Stimulated activated CD4-positive, alpha-beta T cell treated with anti-CD3 and anti-CD28 coated beads, Interleukin-1b, Interleukin-23, amount 100 ng/mL, for 4 hours (primary cell): ENCODE data around the gene BCAS1.

Experiments used
- DNase-seq, 2 donors: peaks; one replicate each; pipeline ENCODE4 v3.0.0-alpha.2; 2020; ENCODE audit warnings: low read depth in 2 of 2

Gene BCAS1

GRCh38 chr20:54070187-54070987 is at the start of gene BCAS1:
Gene BCAS1, minus strand, starts transcription at chr20:54070594. Its CDS starts 11,876 bp downstream, at chr20:54058718.
- DNase-seq = no peak

DNA sequence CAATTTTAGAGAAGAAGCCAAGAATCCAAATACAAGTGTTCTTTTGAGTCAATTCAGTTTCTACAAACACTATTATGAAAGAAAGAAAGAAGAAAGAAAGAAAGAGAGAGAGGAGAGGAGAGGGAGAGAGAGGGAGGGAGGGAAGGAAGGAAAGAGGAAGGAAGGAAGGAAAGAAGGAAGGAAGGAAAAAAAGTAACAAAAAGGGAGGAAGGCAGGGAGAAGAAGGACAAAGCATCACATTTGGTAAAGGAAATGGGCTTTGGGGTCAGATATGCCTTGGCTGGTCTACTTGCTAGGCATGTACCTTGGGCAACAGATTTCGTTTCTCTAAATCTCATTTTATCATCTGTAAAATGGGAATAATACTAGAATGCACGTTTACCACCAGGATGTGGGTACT is 49.4 kb upstream of the BCAS1 start:
- no peak for DNase-seq

DNA sequence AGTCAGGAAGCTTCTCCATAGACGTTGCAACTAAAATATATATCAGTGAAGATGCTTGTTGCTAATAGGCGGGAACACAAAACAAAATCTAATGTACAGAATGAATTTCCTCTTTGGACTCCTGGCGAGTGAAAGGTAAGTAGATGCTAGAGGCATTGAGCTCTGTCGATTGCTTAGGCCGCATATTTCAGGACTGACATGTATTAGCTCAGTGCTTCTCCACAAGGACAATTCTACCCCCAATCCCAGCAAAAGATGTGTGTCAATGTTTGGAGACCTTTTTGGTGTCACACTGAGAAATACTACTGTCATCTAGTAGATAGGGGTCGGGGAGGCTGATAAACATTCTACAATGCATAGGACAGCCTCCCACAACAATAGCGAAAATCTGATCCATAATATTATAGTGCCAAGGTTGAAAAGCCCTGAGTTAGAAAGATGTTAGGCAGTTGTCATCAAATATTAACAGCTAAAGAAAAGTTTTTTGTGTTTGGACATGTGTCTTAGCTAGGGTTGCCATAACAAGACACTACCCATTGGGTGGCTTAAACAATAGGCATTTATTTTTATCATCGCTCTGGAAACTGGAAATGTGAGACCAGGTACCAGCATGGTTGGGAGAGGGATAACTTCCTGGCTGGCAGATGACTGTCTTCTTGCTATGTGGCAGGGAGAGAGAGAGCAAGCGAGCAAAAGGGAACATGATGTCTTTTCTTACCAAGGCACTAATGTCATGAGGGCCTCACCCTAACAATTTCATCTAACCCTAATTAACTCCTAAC is 48.0 kb upstream of the BCAS1 start:
- DNase-seq = no peak

DNA sequence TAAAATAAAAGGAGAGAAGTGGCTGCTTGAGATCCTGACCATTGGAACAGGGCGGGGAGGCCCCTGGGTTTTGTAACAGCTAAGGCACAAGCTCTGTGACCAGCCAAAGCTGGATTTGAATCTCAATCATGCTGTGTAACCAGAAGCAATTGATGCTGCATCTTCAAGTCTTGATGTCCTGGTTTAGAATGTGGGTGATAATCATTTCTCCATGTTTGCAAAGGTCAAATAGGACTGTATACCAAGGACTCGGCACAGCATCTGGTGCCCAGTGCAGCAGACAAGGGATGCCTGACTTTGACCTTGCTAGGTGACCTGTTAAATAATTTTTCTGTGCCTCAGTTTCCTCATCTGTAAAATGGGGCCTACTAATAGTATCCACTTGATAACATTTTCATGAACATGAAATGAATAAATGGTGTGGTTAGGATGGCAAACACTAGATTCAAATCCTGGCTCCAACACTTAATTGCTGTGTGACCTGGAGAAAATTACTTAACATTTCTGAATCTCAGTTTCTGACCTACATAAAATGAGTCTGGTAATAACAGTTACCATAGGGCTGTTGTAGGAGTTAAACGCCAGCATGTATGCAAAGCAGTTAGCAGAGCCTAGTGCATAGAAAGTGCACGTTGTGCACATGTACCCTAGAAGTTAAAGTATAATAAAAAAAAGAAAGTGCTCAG is 46.3 kb upstream of the BCAS1 start:
- DNase-seq = no peak

DNA sequence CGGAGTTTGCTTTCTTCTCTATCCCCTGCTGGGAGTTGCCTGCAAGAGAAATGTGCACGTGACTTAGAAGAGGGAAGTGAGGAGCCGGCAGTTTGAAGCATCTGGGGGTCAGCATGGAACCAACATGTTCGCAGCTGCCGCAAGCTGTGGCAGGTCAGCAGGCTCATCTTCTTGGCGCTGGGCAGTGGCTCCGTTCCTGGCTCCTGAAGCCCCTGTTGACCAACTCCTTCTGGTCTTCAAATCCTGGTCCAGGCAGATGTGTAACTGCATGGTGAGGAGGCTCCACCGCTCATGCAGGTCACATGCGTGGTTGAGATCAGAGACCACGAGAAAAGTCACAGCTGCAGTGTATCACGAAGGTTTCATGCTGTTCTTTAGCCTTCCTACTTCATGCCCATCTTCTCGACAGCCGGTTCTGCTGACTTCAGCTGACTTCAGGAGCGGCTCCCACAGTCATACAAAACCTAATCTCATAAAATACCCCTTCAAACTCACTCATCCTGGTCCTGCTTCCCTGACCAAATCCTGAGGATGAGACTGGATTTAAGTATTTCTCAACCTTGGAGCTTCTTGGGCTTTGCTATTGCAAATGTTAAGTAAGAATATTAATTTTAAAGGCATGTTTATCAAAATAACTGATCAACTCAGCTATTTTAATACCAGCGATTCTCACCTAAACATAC is 44.9 kb upstream of the BCAS1 start:
- DNase-seq = no peak

DNA sequence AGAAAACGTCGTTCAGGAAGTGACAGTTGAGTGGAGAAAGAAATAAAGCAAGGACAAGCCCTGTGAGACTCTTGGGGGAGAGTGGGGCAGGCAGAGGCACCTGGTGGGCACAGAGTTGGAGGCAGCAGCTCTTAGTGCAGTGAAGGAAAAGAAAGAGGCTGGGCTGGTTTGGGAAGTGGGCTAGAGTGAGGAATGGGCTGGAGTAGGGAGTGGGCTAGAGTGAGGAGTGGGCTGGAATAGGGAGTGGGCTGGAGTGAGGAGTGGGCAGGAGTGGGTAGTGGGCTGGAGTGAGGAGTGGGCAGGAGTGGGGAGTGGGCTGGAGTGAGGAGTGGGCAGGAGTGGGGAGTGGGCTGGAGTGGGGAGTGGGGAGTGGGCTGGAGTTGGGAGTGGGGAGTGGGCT is 43.7 kb upstream of the BCAS1 start:
- no peak for DNase-seq

DNA sequence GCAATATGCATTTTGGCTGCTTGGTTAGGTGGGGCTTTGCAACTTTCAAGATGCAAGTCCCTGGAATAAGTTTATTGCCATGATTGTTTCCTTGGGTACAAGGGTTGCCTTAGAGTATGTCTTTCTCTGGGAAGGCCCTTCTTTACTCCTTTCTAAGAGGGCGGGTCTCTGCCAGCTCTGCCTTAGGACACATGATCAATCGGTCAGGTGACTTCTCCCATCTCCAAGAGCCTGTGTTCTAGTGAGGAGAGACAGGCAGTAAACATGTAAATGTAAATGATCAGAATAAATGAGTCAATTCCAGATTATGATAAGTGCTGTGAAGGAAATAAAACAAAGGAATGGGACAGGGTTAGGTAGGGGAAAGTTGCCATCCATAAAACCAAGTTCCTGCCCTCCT is 43.2 kb upstream of the BCAS1 start:
- DNase-seq = no peak

GRCh38 chr20:54112221-54112884 is 42.0 kb upstream of the BCAS1 start:
- DNase-seq = no peak

DNA sequence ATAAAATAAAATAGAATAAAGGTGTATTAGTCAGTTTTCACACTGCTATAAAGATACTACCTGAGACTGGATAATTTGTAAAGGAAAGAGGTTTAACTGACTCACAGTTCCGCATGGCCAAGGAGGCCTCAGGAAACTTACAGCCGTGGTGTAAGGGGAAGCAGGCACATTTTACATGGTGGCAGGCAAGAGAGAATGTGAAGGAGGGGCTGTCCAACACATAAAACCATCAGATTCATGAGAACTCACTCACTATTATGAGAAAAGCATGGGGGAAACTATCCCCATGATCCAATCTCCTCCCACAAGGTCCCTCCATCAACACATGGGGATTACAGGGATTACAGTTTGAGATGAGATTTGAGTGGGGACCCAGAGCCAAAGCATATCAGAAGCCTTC is 41.1 kb upstream of the BCAS1 start:
- DNase-seq = no peak

- no peak for DNase-seq
Observed at GRCh38 chr20:54110457-54110856, 40.1 kb upstream of the BCAS1 start.

DNA sequence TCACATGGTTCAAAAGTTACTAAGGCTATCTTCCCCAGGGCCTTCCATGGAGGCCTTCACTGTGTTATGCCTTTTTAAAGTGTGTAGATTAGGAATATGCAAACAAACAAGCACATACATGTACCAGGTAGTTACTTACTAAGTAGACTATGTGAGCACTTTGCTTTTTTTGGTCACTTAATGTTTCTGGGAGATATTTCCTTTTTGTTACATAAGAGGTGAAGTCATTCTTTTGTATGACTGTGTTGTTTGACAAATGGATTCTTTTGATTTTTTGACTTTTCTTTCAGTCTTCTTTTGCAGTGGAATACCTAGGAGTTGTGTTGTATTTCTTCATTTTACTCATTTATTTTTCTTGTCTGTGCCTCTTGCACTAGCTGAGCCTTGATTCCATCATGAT is 39.6 kb upstream of the BCAS1 start:
- no peak for DNase-seq

DNA sequence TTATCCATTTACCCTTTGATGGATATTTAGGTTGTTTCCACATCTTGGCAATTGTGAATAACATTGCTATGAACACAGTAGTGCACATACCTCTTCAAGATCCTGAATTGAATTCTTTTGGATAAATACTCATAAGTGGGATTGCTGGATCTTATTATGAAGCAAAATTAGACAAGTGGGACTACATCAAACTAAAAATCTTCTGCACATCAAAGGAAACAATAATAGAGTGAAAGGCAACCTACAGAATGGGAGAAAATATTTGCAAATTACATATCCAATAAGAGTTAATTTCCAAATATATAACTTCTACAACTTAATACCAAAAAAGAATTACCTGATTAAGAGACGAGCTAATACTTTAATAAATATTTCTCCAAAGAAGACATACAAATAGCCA is 38.4 kb upstream of the BCAS1 start:
- no peak for DNase-seq

DNA sequence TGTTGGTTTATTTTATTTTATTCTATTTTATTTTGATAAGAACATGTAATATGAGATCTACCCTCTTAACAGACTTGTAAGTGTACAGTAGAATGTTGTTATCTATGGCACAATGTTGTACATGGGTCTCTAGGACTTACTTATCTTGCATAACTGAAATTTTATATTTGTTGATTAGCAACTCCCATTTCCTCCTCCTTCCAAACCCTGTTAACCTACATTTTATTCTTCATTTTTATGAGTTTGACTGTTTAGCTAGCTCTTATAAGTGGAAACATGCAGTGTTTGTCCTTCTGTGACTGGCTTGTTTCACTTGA is 37.9 kb upstream of the BCAS1 start:
- DNase-seq = no peak

DNA sequence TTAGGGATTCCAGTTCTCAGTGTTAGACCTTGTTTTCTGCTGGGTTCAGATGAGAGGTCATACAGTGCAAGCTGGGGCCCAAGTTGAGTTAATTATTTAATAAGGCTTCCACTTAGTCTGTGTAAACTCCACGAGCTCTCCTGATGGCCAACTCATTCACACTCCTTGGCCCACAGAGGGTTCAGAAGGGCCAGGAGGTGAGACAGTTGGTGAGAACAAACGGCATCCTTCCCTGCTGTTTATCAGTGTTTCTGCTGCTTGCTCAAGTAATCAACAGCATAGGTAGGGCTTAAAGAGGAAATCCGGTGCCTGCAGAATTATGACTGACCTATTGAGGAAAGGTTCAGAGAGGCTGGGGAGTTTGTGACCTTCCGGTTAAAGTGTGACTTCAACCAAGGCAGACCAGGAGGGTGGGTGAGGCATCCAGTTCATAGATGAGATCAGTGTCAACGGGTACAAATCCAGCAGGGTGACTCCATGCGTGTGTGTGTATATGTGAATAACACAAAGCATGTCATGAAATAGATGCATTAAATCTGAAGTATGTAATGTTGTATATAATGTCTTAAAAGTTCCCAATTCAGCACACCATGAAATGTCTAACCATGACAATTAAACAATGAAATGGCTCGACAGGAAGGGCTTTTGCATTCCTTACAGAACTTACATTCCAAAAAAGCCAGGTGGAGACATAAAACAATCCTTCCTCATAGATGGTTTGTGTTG is 37.4 kb upstream of the BCAS1 start:
- DNase-seq = no peak

GRCh38 chr20:54107181-54107580 is 36.8 kb upstream of the BCAS1 start:
- no peak for DNase-seq

DNA sequence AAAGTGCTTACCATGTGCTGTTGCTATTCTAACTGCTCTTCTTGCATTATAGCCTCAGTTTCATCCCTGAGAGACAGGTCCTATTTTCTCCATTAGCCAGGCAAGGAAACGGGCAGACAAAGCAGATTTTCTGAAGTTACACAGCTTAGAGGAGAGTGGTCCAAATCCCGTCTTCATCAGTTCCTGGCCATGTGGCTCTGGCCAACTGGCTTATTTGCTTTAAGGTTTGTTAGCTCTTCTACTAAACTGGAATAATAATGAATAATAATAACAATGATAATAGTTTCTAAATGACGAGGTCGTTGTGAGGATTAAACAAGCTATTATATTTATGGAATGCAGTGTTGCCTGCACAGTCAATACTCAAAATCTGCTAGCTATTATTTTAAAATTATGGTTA is 35.8 kb upstream of the BCAS1 start:
- DNase-seq = no peak

GRCh38 chr20:54105653-54106052 is 35.3 kb upstream of the BCAS1 start:
- no peak for DNase-seq

DNA sequence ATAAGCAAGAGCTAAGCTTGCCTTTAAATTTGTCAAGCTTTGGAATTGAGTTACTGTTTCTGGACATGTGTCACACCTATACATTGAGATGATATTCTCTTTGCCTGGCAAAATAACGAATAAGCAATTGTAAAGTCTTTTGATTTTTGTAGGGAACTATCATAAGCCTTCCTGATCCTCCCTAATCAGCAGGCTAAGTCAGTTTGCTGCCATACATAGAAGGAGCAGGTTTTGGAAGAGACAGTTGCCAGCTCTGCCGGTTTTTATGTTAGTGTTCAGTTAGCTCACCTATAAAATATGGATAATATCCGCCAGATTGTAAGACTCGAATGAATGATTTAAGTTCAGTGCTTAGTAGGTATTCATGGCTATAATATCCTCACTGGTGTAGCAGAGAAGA is 34.4 kb upstream of the BCAS1 start:
- no peak for DNase-seq

GRCh38 chr20:54103762-54104600 is 33.6 kb upstream of the BCAS1 start:
- no peak for DNase-seq
